A673 (cell line): ENCODE measurements around the gene COIL.

Source experiments
- CTCF ChIP-seq: fragments of 300-800, 200-600 bp; sonication (generic); conservative IDR thresholded peaks from 2 replicates; pipeline ENCODE4 v1.5.1; 2017; ENCODE audit warnings: low read depth, mild to moderate bottlenecking, antibody characterized with exemption, low read length, moderate library complexity, mixed read lengths
- EZH2 ChIP-seq: fragments of 200-600 bp; sonication (generic); IDR thresholded peaks from 2 replicates; pipeline ENCODE4 v1.6.1; 2017; ENCODE audit warnings: borderline replicate concordance, low read depth, mild to moderate bottlenecking, mixed read lengths, antibody characterized with exemption, low read length; ENCODE audit not compliant: poor library complexity, severe bottlenecking

GRCh38 chr17:56987283-56987834, 26.5 kb upstream of the COIL start:
- TF ChIP-seq EZH2 (no peak), CTCF (no peak)
